ENCODE results near the gene RPS6KA2. TPM values are rescaled to one million over a fixed set of nuclear protein-coding genes. Genes with fewer than 3 reads are reported as not detected.

The RPS6KA2 gene
- total RNA-seq, 1 donor from 2014 or later = 12.3 TPM

- Mint-ChIP-seq H3K27me3 (ENCODE audit: low read depth) (no peaks in the 10 kb centered on the region), H3K27ac (no peak overlapping the region), H3K36me3 (no peaks in the 10 kb centered on the region), H3K4me1 (peaks cover 31% of the 10 kb centered on the region), H3K4me3 (no peak overlapping the region), H3K9me3 (no peaks in the 10 kb centered on the region)
- no peak for DNase-seq (ENCODE audit: low spot score in 2 of 2, unreplicated experiment in 2 of 2)
- no peak for TF ChIP-seq CTCF (IDR thresholded peaks at IDR 0.05; ENCODE audit: unreplicated experiment)
Observed at GRCh38 chr6:166465003-166465399, 162.1 kb downstream of the RPS6KA2 start.

GRCh38 chr6:166464068-166465002, 162.7 kb downstream of the RPS6KA2 start:
- H3K4me1 Mint-ChIP-seq = peaks cover 30% of the 10 kb centered on the region
- no peak overlapping the region for H3K4me3 Mint-ChIP-seq
- H3K9me3 Mint-ChIP-seq = no peaks in the 10 kb centered on the region
- DNase-seq (ENCODE audit: low spot score in 2 of 2, unreplicated experiment in 2 of 2) = no peak
- no peak overlapping the region for H3K27ac Mint-ChIP-seq
- no peak for TF ChIP-seq CTCF (IDR thresholded peaks at IDR 0.05; ENCODE audit: unreplicated experiment)
- no peaks in the 10 kb centered on the region for H3K36me3 Mint-ChIP-seq
- H3K27me3 Mint-ChIP-seq (ENCODE audit: low read depth) = no peaks in the 10 kb centered on the region

- Mint-ChIP-seq H3K36me3 (peaks cover 6% of the 10 kb centered on the region), H3K4me3 (no peak overlapping the region), H3K27me3 (ENCODE audit: low read depth) (no peaks in the 10 kb centered on the region), H3K9me3 (peaks cover 1% of the 10 kb centered on the region), H3K27ac (no peak overlapping the region), H3K4me1 (peaks cover 30% of the 10 kb centered on the region)
- no peak for DNase-seq (ENCODE audit: low spot score in 2 of 2, unreplicated experiment in 2 of 2)
- no peak for TF ChIP-seq CTCF (IDR thresholded peaks at IDR 0.05; ENCODE audit: unreplicated experiment)
Observed at GRCh38 chr6:166463359-166464067, 163.5 kb downstream of the RPS6KA2 start.

GRCh38 chr6:166462461-166463135, 164.5 kb downstream of the RPS6KA2 start:
- Mint-ChIP-seq H3K9me3 (peaks cover 6% of the 10 kb centered on the region), H3K4me3 (no peak overlapping the region), H3K36me3 (peaks cover 12% of the 10 kb centered on the region), H3K27ac (no peak overlapping the region), H3K27me3 (ENCODE audit: low read depth) (no peaks in the 10 kb centered on the region), H3K4me1 (peaks cover 30% of the 10 kb centered on the region)
- DNase-seq (ENCODE audit: low spot score in 2 of 2, unreplicated experiment in 2 of 2) = no peak
- no peak for TF ChIP-seq CTCF (IDR thresholded peaks at IDR 0.05; ENCODE audit: unreplicated experiment)

GRCh38 chr6:166461821-166462460, 165.1 kb downstream of the RPS6KA2 start:
- no peak for TF ChIP-seq CTCF (IDR thresholded peaks at IDR 0.05; ENCODE audit: unreplicated experiment)
- peaks cover 6% of the 10 kb centered on the region for H3K9me3 Mint-ChIP-seq
- H3K4me1 Mint-ChIP-seq = peaks cover 25% of the 10 kb centered on the region
- H3K27me3 Mint-ChIP-seq (ENCODE audit: low read depth) = no peaks in the 10 kb centered on the region
- no peak for DNase-seq (ENCODE audit: low spot score in 2 of 2, unreplicated experiment in 2 of 2)
- H3K27ac Mint-ChIP-seq = no peak overlapping the region
- no peak overlapping the region for H3K4me3 Mint-ChIP-seq
- H3K36me3 Mint-ChIP-seq = peaks cover 13% of the 10 kb centered on the region

All from mesothelial cell of epicardium (in vitro differentiated cells).